ENCODE results near the gene GUCA2A.

DNA sequence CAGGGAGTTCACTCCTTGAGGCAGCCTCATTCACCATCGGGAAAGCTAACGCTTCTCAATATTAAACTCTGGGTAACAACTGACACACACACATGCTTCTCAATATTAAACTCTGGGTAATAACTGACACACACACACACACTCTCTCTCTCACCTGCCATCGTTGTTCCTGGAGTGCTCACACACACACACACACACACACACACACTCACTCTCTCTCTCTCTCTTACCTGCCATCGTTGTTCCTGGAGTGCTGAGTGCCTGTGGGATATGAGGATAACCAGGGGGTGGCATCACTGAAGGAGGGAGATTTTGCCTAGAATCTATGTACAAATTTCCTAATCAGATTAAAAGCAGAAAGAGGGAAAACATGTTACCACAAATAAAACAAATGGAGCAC lies 17.1 kb upstream of the GUCA2A start:
- TF ChIP-seq, protein P1, sequence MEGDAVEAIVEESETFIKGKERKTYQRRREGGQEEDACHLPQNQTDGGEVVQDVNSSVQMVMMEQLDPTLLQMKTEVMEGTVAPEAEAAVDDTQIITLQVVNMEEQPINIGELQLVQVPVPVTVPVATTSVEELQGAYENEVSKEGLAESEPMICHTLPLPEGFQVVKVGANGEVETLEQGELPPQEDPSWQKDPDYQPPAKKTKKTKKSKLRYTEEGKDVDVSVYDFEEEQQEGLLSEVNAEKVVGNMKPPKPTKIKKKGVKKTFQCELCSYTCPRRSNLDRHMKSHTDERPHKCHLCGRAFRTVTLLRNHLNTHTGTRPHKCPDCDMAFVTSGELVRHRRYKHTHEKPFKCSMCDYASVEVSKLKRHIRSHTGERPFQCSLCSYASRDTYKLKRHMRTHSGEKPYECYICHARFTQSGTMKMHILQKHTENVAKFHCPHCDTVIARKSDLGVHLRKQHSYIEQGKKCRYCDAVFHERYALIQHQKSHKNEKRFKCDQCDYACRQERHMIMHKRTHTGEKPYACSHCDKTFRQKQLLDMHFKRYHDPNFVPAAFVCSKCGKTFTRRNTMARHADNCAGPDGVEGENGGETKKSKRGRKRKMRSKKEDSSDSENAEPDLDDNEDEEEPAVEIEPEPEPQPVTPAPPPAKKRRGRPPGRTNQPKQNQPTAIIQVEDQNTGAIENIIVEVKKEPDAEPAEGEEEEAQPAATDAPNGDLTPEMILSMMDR (IDR thresholded peaks at IDR 0.05), result no peak
- TF ChIP-seq POLR2AphosphoS5 (IDR thresholded peaks at IDR 0.05; ENCODE audit: low read depth, low read length), result no peak

Data from Panc1 (cell line).